ENCODE measurements around the gene MAPK4.
"Not testable (repeated sequence)": the region's sequence is repeated elsewhere in the genome, so short reads cannot be mapped to it uniquely, and the experiment has no call there.

The MAPK4 gene

DNA sequence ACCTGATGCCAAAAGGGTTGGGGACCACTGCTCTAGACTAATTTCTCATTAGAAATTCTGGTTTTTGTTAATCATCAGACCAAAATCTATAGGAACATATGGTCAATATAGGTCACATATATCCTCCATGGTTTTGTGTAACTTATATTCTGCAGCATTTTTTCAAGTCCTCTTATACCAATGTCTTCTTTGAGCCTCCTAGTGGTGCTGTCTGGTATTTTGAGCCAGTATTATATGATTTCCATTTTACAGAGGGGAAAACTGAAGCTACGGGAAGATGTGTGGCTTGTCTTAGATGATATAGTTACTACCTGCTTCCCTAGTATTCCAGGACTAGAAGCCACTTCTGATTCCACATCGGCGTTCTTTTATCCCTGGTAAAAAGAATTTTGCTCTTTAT, 13.8 kb downstream of the MAPK4 start:
- DNase-seq (ENCODE audit: low read depth in 2 of 2), result no peak

GRCh38 chr18:50578030-50578429, 18.1 kb downstream of the MAPK4 start:
- no peak for DNase-seq (ENCODE audit: low read depth in 2 of 2)

DNA sequence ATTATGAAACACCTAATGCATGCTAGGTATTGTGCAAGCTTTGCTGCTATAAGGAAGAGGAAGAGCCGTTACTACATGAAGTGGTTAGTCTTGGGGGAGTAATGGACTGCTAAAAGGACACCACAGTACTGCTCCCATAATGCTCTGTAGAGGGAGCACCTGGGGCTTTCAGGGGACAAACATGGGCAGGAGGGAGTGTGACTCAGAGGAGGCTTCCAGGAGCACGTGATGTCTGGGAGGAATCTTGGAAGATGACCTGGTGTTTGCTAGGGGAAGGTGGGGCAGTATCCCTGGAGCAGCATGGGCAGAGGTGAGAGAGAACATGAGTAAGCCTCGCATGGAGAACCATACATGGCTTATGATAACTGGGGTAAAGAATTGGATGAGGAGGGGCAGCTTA, 18.8 kb downstream of the MAPK4 start:
- no peak for DNase-seq (ENCODE audit: low read depth in 2 of 2)

DNA sequence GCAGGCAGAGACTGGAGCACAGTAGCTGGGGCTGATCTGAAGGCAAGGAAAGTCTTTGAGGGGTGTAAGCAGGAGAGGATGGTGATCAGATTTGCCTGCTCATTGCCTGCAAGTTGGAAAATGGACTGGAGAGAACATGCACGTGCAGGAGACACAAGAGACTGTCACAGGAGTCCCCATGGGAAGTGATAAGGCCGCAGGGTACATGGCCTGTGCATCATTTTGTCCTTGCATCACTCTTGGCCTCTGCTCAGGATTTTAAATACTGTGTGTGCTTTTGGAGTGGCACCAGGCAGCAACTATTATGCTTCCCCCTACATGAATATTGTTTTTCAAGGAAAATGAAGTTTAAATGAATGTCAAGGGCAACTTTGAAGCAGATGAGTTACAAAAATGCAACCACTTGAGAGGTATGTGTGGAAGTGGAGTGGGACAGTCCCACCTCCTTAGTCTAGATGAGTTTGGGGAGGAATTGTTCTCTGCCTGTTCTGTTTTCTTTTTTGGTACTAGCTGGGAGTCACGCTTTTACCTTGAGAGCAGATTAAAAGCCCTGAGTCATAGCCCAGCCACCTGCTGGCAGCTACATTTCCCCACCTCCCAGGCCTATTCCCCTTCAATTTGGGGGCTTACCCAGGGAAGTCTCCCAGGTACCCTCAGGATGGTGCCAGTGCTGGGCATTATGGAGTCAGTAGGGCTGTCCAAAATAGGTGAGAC, 19.3 kb downstream of the MAPK4 start:
- DNase-seq (ENCODE audit: low read depth in 2 of 2), result no peak

- DNase-seq (ENCODE audit: low read depth in 2 of 2), result no peak
Measured at GRCh38 chr18:50581517-50581916, 21.6 kb downstream of the MAPK4 start.

- no peak for DNase-seq (ENCODE audit: low read depth in 2 of 2)
Measured at GRCh38 chr18:50582500-50582899, 22.6 kb downstream of the MAPK4 start.

DNA sequence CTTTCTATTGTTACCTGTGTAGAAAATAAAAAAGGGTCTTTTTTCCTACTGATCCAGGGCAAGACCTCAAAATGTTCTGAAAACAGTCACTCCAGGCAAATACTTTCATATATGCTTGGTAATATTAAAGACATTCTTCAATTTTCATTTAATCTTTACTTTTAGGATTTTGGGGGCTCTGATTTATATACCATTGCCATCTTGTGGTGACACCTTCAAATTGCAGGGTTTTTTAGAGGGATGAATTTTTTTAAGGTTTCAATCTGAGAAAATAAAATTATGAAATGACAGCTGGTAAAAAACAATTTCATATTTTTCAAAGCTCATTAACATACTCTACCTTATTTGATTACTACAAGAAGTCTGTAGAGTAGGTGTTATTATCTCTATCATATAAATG, 26.8 kb downstream of the MAPK4 start:
- no peak for DNase-seq (ENCODE audit: low read depth in 2 of 2)

DNA sequence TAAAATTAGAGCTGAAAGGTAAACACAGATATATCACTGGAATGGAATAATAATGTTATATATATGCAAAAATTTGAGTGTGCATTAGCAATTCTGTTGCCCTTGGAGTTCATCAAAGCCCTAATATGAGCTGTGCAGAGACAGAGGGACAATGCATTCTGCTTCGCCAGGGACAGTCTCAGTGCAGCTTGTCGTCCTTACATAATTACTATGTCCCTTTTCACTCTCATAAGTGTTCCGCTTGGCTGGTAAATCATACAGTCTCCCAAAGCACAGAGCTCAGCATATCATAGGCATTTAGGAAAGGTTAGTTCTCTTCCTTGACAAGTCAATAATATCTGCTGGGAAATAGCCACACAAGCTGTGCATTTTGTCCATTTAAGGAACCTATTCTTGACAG, 30.7 kb downstream of the MAPK4 start:
- DNase-seq (ENCODE audit: low read depth in 2 of 2), result no peak

GRCh38 chr18:50594012-50594411, 34.1 kb downstream of the MAPK4 start:
- DNase-seq (ENCODE audit: low read depth in 2 of 2), result no peak

DNA sequence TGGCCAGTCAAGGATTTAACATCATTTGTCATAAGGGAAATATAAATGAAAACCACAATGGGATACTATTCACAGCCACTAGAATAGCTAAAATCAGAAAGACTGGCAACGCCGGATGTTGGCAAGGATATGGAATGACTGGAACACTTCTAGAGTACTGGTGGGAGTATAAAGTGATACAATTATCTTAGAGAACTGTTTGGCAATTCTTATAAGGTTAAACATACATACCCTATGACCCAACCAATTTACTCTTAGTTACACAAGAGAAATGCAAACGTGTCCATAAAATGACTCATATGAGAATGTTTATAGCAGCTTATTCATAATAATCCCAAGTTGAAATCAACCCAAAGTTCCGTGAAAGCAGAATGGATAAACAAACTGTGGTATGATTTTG, 35.1 kb downstream of the MAPK4 start:
- no peak for DNase-seq (ENCODE audit: low read depth in 2 of 2)

GRCh38 chr18:50602466-50602865, 42.6 kb downstream of the MAPK4 start:
- no peak for DNase-seq (ENCODE audit: low read depth in 2 of 2)

DNA sequence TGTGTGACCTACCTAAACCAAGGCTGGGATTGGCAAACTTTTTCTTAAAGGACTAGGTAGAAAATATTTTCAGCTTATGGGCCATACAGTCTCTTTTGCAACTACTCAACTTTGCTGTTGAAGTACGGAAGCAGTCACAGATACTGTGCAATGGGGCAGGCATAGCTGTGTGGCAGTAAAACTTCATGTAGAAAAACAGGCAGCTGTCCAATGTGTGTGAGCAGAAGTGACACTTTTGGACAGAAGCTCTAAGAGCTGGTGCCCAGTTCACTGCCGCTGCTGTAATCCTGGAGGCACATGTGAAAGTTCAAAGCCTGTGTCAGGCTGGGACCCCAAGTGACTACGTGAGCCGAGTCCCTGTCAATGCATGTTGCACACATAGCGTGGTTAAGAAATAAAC, 46.7 kb downstream of the MAPK4 start:
- no peak for DNase-seq (ENCODE audit: low read depth in 2 of 2)

DNA sequence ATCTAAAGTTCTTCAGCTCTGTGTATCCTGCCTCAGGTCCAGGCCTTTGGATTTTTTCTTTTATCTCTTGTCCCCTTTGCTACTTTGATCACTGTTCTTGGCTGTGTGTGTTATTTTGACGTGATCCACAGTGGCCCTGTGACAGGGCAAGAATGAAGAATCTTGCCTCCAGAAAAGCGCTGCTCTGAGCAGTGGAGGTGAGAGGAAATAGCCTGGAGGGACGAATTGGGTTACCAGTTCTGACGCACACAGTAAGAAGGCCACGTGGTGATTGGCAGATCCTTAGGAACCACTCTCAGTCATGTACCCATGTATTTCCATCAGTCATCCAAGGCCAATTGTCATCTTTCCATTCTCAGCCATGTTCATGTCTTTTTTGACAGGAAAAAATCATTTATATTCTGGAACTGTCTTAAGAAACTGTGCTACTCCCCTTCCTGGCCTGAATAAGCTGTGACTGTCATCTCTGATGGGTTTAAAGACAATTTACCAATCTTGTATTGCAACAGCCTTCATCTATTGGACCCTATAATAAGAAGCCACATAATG, 47.6 kb downstream of the MAPK4 start:
- no peak for DNase-seq (ENCODE audit: low read depth in 2 of 2)

GRCh38 chr18:50609171-50609570, 49.3 kb downstream of the MAPK4 start:
- DNase-seq (ENCODE audit: low read depth in 2 of 2), result not testable (repeated sequence)

DNA sequence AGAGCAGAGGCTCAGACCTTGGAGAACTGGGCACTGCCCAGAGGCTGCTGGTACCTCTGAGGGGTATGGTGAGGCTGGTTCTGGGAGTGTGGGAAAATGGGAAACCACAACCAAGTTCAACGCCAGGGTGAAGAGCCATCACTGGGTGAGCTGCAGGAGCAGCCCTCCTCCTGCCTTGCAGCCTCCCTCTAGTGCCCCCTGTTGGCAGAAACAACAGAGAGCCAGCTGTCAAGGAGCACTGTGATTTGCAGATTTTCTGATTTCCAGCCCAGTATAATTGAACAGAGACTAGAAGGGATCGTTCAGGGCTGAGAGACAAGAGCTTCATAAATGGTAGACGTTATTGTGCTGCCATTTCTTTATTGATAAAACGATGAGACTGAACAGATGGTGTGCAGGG, 50.5 kb downstream of the MAPK4 start:
- DNase-seq (ENCODE audit: low read depth in 2 of 2), result no peak

GRCh38 chr18:50611529-50611941, 51.6 kb downstream of the MAPK4 start:
- DNase-seq (ENCODE audit: low read depth in 2 of 2), result no peak

- no peak for DNase-seq (ENCODE audit: low read depth in 2 of 2)
Measured at GRCh38 chr18:50614838-50615237, 55.0 kb downstream of the MAPK4 start.

DNA sequence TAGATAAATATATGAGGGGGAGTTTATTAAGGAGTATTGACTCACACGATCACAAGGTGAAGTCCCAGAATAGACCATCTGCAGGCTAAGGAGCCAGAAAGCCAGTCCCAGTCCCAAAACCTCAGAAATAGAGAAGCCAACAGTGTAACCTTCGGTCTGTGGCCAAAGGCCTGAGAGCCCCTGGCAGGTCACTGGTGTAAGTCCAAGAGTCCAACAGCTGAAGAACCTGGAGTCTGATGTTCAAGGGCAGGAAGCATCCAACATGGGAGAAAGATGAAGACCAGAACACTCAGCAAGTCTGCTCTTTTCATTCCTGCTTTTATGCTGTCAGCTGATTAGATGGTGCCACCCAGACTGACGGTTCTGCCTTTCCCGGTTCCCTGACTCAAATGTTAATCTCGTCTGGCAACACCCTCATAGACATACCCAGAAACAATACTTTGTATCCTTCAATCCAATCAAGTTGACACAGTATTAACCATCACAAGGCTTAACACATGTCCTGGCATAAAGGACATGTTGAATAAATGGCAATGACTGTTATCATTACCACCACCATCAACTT, 56.7 kb downstream of the MAPK4 start:
- no peak for DNase-seq (ENCODE audit: low read depth in 2 of 2)

DNA sequence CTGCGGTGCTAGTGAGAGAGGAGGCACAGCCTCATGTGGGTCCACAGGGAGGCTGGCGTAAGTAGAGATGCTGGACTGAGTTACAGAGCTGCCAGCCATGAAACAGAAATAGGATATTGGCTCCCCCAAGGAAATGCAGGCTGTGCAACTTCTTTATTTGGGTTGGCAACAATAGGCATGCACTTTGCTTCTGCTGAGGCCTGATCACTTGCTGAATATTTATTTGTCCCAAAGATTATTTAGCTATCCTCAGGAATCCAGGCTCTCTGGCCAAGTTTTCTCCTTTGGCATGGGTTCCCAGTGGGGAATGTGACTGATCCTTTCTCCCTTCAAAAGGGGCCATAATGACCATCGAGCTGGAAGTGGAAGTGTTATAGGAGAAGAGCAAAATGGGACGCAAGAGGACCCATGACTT, 60.0 kb downstream of the MAPK4 start:
- DNase-seq (ENCODE audit: low read depth in 2 of 2), result no peak

DNA sequence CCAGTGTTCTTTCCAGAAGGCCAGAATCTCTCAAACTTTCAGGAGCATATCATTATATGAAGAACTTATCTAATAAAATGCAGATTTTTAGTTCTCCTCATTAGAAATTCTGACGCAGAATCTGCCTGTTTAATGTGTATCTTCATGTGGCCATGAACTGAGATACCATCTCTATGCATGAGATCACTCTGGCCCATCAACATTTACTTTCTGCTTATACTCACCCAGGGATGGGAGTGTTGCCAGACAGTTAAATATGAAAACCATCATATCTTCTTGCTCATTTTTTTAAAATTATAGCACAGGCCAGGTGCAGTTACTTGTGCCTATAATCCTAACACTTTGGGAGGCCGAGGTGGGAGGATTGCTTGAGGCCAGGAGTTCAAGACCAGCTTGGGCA, 60.4 kb downstream of the MAPK4 start:
- no peak for DNase-seq (ENCODE audit: low read depth in 2 of 2)

DNA sequence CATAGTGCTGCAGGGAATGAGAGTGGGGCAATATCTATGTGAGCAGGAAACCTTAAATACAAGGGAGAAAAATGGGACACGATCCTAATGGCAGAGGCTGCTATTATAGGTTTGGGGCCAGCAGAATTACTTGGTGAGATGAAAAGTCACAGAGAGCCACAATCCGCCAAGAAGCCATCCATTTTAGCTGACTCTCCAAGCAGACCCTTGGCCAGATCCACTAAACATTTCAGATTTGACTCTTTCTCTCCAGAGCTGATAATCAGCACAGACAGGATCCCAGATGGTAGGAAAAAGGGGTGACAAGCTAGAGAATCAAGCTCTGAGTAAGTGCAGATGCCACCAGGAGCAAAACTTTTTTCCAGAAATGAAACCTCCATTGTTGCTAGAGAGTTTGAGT, 61.5 kb downstream of the MAPK4 start:
- no peak for DNase-seq (ENCODE audit: low read depth in 2 of 2)

- no peak for DNase-seq (ENCODE audit: low read depth in 2 of 2)
Measured at GRCh38 chr18:50622320-50622719, 62.4 kb downstream of the MAPK4 start.

GRCh38 chr18:50622865-50623393, 63.0 kb downstream of the MAPK4 start:
- no peak for DNase-seq (ENCODE audit: low read depth in 2 of 2)
